Measurements from ENCODE around the gene GP1BA.

Gene GP1BA

DNA sequence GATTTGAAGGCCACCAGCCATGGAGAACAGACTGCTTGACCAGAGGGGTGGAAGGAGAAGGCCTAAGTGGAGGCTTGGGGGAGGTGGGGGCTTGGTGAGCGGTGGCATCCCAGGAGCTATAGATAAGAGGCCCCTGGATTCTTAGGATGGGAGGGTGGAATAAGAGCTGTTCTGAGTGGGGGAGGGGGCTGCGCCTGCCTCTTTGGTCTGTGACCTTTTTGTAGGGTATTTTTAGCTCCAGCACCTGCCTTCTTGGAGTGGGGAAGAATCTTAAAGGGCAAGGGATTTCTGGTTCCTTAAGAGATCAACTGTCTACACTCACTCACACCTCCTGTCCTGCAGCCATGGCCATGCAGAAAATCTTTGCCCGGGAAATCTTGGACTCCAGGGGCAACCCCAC lies 19.4 kb downstream of the GP1BA start:
- no peak for DNase-seq

DNA sequence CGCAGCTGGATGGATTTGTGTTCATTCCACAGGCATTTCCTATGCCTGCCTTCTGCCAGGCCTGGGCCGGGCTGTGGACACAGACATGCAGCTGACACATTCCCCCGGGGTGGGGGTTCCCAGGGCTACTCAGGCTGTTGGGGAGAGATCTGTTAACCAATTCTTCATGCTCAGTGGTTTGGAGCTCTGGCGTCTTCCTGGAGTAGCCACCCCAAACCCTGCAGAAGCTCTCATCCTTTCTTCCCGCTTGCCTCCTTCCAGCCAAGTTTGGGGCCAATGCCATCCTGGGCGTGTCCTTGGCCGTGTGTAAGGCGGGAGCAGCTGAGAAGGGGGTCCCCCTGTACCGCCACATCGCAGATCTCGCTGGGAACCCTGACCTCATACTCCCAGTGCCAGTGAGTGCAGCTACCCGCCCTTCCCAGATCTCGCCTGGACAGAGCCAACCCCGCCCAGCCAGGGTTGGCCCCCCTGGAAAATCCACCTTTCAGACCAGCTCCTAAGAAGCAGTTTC lies 21.4 kb downstream of the GP1BA start:
- no peak for DNase-seq

DNA sequence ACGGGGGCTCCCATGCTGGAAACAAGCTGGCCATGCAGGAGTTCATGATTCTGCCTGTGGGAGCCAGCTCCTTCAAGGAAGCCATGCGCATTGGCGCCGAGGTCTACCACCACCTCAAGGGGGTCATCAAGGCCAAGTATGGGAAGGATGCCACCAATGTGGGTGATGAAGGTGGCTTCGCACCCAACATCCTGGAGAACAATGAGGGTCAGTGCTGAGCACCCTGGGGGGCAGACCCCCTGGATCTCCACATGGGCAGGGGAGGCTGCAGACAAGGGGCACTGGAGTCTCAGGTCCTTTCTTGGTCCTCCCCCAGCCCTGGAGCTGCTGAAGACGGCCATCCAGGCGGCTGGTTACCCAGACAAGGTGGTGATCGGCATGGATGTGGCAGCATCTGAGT lies 23.0 kb downstream of the GP1BA start:
- DNase-seq: no peak

DNA sequence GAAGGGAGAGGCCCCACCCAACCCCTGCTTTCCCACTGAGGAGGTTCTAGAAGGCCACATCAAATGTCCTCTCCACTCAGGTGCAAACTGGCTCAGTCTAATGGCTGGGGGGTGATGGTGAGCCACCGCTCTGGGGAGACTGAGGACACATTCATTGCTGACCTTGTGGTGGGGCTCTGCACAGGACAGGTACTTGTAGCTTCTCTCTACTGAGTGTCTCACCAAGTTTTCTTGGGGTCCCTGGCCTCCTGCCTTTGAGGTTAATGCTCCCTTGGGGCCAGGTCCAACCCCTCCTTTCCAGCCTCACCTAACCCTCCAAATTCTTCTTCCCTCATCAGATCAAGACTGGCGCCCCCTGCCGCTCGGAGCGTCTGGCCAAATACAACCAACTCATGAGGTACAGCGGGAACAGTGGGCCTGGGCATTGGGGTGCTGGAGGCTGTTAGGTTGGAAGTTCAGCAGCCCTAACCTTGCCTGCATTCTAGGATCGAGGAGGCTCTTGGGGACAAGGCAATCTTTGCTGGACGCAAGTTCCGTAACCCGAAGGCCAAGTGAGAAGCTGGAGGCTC lies 24.5 kb downstream of the GP1BA start:
- DNase-seq: no peak

DNA sequence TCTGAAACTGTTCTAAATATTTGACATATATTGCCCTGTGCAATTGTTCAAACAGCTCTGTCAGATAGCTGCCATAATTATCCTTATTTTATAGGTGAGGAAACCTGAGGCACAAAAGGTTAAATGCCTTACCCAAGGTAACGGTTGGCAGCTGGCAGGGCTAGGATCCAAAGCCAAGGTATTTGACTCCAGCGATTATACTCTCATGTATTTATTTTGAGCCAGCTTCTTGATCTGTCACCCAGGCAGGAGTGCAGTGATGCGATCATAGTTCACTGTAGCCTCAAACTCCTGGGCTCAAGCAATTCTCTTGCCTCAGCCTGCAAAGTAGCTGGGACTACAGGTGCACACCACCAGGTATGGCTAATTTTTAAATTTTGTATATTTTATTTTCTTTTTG lies 26.0 kb downstream of the GP1BA start:
- no peak for DNase-seq

DNA sequence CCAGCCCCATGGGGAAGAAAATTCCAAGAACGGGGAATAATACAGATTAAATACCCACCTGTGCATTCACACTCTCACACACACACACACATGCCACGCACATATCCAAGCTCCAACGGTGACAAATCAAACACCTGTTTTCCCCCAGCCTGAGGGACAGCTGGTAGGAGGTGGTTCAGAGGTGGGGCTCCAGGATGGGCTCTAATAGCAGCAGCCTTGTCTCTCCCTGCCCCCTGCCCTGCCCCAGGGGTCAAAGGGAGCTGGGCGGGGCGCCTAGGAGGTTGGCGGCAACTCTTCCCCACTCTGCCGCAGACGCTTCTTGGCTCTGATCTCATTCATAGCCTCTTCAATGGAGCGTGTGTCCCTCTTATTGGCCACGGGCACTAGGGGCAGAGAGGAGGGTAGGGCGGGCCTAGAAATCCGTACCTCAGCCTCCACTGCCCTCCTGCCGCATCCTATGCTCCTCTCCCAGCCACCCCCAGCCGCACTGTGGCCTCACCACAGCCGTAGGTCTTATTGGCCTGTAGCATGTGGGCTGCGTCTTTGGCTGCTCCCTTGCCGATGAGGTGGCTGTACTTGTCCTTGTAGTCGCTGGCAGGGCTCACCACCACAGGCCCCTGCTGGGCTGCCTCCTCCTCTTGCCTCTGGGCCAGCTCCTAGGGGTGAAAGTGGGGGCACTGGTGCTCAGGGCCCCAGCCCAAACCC lies 27.3 kb downstream of the GP1BA start:
- DNase-seq: no peak

DNA sequence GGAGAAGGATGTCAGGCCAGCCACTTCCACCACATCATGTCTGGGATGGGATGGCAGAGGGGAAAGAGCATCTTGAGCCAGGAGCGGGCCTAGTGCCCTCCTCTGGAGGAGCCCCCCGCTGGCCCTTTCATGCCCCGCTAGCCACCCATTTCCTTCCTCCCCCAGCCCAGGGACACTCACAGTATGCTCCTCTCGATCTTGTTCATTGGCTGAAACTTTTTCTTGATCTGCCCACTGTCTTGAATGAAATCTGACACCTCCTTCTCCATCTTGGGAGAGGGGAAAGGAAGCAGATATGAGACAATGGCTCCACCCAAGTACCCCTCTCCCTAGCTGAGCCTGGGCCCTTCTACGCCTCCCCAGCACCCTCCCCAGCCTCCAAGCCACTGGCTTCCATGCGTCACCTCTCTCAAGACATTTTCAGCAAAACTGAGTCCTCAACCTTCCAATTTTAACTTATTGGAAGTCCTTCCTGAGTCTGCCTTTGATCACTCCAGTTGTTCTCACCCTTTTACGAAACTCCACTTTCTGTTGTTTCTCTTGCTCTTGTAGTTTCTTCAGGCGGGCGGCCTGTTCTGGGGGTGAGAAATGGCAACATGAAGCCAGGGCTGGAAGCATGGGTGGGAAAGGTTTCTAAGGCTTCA lies 28.3 kb downstream of the GP1BA start:
- no peak for DNase-seq

DNA sequence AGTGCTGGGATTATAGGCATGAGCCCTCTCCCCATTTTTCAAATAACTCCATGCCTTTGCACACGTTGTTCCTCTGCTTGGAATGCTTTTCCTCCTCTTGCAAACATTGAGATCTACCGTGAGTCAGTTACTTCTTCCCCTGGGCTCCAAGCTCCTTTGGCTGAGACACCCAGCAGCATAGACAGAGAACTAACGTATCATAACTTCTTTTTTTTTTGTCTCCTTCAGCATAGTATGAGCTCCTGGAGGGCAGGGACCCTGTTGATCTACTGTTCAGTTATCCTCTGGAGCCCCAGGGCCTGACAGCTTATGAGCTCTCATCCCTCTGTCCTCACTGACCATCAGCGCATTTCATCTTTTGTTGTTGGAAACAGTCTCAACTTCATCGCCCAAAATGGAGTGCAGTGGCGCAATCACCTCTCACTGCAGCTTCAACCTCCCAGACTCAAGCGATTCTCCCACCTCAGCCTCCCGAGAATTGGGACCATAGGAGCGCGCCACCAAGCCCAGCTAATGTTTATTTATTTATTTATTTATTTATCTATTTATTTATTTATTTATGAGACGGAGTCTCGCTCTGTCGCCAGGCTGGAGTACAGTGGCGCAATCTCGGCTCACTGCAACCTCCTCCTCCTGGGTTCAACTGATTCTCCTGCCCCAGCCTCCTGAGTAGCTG lies 33.4 kb downstream of the GP1BA start:
- DNase-seq: no peak

DNA sequence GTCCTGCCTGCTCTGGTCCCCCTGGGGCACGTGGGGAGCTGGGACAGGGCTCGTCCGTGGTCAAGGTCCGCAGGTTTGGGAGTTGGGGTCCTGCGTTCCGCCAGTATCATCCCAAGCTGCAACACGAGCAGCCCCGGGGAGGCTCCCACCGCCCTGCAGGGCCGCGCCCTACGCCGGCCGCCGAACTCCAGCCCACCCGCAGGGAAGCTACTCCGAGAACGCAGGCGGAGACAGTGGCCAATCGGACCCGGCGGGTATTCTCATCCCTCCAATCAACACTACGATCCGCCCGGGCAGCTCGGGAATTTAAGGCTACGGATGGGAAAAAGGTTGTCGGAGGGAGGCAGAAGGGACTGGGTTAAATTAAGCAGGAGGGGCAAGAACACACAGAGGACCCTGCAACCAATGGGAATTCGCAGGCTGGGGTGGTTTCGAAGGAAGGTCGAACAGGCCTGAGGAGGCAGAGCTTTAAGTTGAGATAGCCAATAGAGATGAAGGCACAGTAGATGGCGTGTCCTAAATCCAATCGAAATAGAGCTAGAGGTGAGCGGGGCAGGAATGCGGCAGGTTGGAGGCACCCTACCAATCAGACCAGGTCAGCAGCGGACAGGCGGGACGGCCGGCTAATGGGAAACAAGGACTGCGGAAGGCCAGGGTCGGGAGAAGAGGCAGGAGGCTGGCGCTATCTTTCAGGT lies 34.9 kb downstream of the GP1BA start:
- DNase-seq: peak; percentile 60

DNA sequence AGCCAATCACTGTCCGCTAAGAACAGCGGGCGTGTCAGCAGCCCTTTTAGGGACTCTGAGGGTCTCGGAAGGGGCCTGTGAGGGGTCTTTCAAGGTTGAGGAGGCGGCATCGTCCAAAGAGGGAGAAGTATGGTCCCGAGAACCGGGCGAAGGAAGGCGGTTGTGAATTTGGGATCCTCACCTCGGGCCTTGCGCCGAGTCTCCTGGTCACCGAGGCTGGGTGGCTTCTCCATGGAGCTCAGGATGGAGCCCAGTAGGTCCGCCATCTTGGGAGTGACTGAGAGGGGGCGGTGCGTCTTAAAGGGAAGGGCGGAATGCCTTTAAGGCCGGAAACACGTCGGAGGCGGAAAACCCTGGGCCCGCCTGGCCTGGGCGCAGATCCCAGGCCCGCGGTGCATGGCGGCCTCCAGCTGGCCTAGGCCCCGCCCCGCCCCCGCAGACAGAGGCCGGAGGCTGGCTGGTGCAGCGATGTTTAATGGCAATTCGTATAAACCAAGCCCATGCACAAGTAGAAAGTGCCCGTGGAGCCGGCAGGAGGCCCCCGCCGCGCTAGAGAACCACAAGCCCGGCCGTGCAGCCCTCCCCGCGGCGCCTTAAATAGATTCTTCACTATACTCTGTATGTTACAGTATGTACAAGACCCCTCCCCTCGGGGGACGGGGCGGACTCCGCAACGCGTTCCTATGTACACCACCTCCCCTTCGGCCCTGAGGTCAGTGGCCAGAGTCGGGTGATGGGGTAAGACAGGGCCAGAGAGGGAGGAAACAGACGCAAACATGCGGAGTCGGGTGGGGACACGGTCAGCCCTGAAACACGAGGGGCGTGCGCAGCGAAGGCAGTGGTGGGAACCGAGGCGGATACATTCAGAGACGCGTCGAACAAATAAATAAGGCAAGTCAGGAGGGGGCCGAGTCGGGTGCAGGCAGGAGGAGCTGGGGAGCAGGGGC lies 35.7 kb downstream of the GP1BA start, which contains the start of gene SPAG7:
SPAG7 (minus strand) TSS at position 279 of the 947 bp plus-strand sequence; CDS start at position 266, 13 bp downstream.
- peak; percentile 61 for DNase-seq

DNA sequence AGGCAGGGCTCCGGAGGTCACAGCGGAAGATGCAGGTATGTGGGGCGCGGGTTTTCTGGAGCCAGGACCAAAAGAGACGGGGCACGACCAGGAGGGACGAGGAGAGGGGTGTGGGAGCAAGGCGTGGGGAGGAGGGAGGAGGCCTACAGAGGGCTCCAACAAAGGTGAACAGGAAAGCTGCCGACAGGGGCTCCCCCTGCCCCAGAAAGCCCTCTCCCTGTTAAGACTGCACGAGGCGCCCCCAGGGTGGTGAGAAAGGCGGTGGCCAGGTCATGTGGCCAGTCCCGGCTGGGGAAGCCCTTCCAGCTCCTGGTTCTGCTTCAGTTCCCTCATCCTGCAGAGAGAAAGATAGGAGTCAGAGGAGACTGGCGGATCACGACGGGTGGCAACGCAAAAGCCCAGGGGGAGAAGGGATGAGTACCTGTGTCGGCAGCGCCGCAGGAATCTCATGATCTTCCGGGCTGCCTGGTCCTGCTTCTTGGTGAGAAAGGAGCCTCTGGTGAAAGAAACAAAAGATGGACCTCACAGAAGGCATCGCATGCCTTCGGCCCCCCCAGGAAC lies 36.5 kb downstream of the GP1BA start:
- DNase-seq: no peak

DNA sequence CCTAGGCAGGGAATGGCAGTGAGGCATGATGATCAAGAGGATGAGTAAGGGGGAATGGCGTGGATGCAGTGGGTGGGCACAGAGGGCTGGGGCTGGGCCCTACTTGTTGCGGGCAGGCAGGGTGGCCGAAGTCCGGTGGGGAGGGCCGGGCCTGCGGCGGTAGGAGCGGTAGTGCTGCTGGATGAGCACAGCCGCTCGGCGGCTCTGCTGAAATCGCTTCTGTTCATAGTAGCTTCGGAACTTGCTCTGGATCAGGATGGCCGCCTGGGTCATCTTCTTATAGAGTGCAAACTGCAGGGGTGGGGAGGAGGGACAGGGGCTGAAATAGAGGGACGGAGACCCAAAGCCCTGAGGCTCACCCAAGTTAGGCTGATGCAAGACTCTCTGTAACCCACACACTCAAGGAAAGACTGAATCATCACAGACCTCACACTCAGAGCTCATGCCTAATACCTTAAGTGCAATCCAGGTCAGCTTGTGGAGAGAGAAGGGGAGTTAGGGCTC lies 37.0 kb downstream of the GP1BA start:
- no peak for DNase-seq

DNA sequence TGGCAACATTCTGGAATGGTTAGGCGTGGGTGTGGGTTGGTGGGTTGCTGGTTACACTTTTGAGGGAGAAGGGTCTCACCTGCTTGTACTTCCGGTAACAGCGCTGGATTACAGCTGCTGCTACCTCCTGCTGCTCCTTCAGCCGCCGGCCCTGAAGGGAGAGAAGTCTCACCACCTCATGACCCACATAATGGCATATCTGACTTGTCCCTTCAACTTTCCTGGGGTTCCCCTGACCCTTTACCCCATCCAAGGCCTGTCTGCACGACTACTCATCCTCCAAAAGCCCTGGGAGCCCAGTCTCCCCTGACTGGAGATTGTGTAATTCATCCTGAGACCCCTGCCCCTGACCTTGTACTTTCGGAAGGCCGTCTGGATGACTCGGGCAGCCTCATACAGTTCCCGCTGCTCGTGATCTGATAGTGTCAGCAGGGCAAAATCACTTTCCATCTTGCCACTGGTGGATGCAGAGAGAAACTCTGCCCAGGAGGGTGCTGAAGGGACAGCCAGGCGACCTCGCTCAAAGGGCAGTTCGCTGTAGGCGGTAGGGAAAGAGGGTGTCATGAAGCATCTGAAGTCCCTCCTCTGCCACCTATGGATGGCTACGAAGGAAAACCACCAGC lies 37.6 kb downstream of the GP1BA start:
- DNase-seq: no peak

DNA sequence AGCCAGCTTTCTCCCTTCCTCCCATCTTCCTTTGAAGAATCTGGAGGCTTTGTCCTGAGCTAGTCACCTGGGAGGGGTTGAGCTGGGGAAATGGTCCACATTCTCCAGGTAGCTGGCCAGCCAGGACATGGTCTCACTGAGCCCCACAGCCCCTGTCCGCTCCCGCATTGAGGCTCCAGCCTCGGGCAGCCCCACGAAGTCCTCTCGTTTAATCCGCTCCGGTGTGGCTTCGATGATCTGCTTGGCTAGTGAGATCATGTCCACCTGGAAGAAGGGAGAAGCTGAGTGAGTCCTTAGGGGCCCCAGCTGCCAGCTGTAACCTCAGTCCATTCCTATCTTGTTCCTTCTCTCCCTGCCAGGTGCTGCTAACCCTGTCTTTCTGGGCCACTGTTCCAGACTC lies 38.2 kb downstream of the GP1BA start:
- no peak for DNase-seq

DNA sequence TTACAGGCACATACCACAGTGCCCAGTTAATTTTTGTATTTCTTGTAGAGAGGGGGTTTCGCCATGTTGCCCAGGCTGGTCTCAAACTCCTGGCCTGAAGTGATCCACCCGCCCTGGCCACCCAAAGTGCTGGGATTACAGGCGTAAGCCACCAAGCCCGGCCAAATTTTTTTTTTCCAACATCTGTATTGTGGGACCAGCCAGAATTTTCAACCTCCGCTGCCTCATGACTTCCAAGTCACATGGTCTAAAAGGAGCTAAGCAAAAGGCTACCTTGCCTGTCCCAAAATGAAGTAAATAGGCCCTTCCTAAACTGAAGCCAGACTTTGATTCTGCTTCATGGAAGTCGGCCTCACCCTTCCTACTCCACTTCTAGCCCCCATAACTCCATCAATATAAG lies 39.7 kb downstream of the GP1BA start:
- no peak for DNase-seq

DNA sequence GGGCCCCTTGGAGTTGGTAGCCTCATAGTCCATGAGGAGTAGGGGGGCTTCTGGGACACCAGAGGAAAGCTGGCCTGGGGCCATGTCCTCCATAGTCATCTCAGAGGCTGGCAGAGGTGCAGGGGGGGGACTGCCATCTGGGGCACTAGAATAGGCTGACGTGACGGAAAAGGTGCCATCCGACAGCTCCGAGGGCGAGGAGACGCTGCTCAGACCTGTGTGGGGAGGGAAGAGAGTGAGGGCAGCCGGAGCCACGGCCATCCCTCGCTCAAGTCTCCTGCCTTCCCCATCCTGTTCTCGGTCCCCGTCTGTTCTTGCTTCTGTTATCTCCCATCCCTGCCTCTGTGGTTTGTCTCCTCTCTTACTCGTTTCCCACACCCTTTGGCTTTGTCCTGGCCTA lies 40.2 kb downstream of the GP1BA start:
- DNase-seq: no peak

DNA sequence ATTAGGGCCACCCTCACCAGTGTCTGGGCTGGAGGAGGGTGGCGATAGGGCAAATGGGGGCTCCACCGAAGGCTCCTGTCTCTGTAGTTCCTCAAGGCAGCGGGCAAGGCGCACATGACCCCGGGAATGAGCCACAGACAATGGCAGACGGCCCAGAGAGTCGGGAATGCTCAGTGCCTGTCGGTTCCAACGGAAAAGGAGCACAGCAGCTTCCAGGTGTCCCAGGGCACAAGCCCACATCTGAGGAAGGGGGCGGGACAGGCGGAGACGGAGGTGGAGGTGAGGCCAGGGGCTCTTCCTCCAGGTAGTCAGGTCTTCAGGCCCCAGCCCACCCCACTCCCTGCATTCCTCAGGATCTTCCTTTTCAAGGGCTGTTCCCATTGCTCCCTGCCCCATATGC lies 40.7 kb downstream of the GP1BA start:
- no peak for DNase-seq

DNA sequence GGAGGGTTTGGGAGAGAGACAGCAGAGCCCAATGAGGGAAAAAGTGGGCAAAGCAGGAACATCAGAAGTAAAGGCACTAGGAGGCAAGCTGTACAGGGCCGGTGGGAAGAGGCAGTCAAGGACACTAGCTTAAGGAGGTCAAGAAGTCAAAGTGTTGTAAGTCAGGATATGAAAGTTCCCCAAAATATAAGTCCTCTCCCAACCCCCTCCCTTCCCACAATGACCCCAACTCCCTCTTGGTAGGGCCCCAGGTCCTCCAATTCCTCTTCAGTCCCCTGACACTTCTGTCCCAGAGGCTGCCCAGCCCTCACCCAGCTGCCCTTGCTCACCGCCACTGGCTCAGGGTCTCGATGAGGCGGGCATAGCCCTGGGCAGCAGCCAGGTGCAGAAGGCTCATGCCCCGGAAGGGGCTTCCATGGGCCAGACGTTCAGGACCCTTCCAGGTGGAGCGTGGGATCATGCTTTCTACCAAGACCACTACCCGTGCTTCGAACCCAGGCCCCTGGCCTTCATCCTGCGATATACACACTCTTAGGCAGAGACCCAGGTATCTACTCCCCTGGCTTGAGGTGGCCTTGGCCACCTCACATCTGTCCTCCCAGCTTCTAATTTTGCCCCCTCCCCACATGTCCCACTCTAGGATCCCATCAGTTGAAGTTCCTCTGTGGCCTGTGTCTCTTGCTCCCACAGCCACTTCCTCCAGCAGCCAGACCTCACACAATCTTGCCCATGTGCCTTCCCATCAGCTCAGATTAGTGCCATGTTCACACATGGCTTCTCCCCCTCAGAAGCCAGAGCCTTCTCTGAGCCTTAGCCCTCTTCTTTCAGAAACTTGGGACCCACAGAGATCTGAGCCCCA lies 41.4 kb downstream of the GP1BA start:
- no peak for DNase-seq

DNA sequence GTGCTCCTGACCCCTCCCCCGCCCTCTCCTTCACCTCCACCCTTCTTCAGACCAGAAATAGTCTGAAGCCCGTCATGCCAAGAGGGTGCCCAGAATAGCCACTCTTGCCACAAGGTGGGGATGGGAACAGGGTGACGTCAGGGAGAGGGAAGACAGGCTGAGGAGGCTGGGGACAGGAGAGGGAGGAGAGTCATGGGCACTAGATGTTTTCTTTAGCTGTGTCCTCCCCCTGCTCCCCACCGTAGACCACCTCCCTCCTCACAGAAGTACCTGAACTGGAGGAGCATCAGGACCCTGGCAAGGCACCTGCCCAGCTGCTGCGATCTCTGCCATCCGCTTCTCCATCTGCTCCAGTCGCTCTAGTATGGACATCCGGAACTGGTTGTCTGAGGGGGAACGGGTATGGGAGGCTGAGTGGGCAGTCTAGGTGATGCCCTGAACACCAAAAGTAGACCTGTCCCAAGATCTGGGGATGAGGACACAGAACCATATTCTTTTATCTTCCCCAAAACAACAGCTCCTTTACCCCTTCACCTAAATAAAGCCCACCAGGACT lies 42.1 kb downstream of the GP1BA start:
- DNase-seq: no peak

Data from KG1 (cell line).